ENCODE data around the gene FSTL4. TPM values are rescaled to one million over a fixed set of nuclear protein-coding genes. Genes with fewer than 3 reads are reported as not detected.

The FSTL4 gene
- total RNA-seq, 4 donors from 2014 or later, result 0.22 to 0.47 (median 0.27) TPM; not detected in 1

DNA sequence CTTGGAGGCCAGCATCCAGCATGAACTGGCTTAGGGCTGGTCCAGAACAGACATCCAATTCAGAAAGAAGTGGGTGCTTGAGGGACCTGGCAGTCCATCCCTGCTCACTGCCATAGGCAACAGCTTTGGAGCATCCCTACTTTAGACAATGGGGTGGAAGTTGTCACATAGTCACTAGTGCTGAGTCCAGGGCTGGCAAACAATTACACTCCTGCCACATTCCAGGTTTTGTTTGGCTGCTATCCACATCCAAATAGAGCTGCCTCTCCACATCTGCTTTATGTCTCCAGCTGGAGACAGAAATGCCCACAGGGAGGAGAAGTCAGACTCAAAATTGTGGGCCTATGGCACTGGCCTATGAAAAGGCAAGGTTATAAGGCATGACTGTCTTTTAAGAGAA, 7.0 kb downstream of the FSTL4 start:
- peaks cover 38% of the 10 kb centered on the region for H3K27me3 ChIP-seq
- no peaks in the 10 kb centered on the region for H3K36me3 ChIP-seq
- H3K27ac ChIP-seq, result no peak overlapping the region
- no peaks in the 10 kb centered on the region for H3K9me3 ChIP-seq
- TF ChIP-seq, protein P1, sequence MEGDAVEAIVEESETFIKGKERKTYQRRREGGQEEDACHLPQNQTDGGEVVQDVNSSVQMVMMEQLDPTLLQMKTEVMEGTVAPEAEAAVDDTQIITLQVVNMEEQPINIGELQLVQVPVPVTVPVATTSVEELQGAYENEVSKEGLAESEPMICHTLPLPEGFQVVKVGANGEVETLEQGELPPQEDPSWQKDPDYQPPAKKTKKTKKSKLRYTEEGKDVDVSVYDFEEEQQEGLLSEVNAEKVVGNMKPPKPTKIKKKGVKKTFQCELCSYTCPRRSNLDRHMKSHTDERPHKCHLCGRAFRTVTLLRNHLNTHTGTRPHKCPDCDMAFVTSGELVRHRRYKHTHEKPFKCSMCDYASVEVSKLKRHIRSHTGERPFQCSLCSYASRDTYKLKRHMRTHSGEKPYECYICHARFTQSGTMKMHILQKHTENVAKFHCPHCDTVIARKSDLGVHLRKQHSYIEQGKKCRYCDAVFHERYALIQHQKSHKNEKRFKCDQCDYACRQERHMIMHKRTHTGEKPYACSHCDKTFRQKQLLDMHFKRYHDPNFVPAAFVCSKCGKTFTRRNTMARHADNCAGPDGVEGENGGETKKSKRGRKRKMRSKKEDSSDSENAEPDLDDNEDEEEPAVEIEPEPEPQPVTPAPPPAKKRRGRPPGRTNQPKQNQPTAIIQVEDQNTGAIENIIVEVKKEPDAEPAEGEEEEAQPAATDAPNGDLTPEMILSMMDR (IDR thresholded peaks at IDR 0.05), result no peak
- TF ChIP-seq POLR2AphosphoS5 (IDR thresholded peaks at IDR 0.05) (no peak), EP300 (IDR thresholded peaks at IDR 0.05) (no peak), POLR2A (IDR thresholded peaks at IDR 0.05) (no peak)
- no peak for ATAC-seq
- no peak overlapping the region for H3K4me3 ChIP-seq
- H3K4me1 ChIP-seq, result no peaks in the 10 kb centered on the region

DNA sequence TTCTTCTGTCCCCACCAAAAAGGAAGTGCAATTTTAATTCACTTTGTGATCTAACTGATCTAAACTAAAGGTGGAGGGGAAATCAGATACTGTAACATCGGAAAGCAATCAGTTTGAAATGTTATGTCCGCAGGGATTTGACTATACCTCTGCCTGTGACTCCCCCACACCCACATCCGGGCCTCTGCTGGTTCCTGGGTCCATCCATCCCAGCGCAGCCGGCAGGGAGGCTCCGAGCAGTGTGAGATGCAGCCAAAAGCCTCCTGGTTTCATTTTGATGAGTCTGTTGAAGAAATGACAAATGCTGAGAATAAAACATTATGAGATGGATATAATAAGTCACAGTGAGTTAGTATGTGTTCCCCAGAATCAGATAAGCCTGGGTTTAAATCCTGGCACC, 8.6 kb downstream of the FSTL4 start:
- no peak for ATAC-seq
- TF ChIP-seq POLR2AphosphoS5 (IDR thresholded peaks at IDR 0.05) (no peak), EP300 (IDR thresholded peaks at IDR 0.05) (no peak), POLR2A (IDR thresholded peaks at IDR 0.05) (no peak)
- TF ChIP-seq, protein P1 (IDR thresholded peaks at IDR 0.05), result no peak

DNA sequence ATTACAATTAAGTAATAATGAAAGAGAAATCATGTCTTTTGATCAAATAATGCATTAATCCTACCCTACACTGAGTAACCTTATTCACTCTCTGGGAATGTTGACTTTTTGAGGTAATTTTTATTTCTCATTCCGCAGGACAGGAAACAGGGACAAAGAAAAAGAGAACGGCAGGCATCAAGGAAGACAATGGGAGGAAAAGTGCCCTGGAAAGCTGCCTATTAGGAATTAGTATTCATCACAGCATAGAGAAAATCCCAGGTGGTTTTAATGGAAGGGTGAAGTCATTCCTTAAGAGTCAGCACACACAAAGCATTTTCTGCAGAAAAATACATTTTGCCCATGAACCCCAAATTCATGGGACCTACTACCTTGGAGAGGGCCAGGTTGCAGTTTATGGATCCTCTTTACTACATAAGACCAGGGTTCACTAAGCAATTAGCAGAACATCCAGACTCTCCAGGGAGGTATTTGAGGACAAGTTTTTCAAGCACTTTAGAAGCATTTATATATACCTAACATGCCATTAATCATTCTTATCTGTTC, 9.4 kb downstream of the FSTL4 start:
- ATAC-seq, result no peak
- WGBS, 2 donors (ENCODE audit: low coverage in 1 of 2), result 17% methylated on average over 2 of the region's 2 CpGs; no CpG with 5 or more reads in 1 of the 2 donors
- no peak overlapping the region for H3K4me3 ChIP-seq
- TF ChIP-seq POLR2A (IDR thresholded peaks at IDR 0.05), result no peak
- H3K27me3 ChIP-seq, result peaks cover 14% of the 10 kb centered on the region
- H3K27ac ChIP-seq, result no peak overlapping the region
- no peaks in the 10 kb centered on the region for H3K9me3 ChIP-seq
- H3K36me3 ChIP-seq, result no peaks in the 10 kb centered on the region
- H3K4me1 ChIP-seq, result no peaks in the 10 kb centered on the region

More for the DNA sequence above, 8.6 kb downstream of the FSTL4 start:
- Histone ChIP-seq H3K4me3 (no peak overlapping the region), H3K4me1 (no peaks in the 10 kb centered on the region), H3K27ac (no peak overlapping the region), H3K36me3 (no peaks in the 10 kb centered on the region), H3K9me3 (no peaks in the 10 kb centered on the region), H3K27me3 (peaks cover 22% of the 10 kb centered on the region)
- 67 to 73% methylated on average over 5 to 6 of the region's 6 CpGs for WGBS, 2 donors (ENCODE audit: low coverage in 1 of 2)

DNA sequence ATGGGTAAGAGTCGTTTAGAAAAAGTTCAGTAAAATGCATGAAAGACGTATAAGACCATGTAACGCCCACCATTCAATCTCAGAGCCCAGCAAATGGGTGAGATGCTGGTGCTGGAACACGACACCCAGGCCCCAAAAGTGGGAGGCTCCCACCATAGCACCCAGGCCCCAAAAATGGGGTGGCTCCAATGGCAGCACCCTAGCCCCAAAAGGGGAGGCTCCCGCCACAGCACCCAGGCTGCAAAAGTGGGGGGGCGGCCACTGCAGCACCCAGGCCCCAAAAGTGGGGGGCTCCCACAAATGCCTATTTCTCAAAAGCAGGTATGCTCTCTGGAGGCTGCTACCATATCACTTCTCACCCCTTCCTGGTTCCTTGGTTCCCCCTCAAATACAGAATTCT, 12.7 kb downstream of the FSTL4 start:
- ATAC-seq, result no peak
- TF ChIP-seq POLR2AphosphoS5 (IDR thresholded peaks at IDR 0.05), result no peak
- no peak for TF ChIP-seq POLR2A (IDR thresholded peaks at IDR 0.05)
- TF ChIP-seq, protein P1 (IDR thresholded peaks at IDR 0.05), result no peak
- TF ChIP-seq EP300 (IDR thresholded peaks at IDR 0.05), result no peak
- 74 to 83% methylated on average over 4 to 6 of the region's 6 CpGs for WGBS, 2 donors (ENCODE audit: low coverage in 1 of 2)
- Histone ChIP-seq H3K4me3 (no peak overlapping the region), H3K9me3 (no peaks in the 10 kb centered on the region), H3K27me3 (no peaks in the 10 kb centered on the region), H3K36me3 (no peaks in the 10 kb centered on the region), H3K4me1 (no peaks in the 10 kb centered on the region), H3K27ac (no peak overlapping the region)

DNA sequence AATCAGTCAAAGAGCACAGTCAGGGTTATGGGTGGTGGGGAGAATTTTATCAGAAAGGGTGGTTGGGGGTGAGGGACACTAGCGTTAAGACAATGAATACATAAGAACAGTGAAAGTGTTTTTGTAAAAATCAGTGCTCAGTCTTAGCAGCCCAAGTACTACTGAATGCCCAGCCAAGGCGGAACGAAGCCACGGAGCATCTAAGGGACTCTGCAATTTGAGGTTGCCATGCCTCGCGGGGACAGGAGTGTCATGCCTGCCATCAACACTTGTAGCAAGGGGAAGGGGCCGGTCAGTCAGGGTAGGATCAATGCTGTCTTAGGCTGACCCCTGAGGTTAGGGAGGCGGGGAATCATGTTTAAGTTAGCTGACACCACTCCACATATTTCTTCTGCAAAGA, 13.3 kb downstream of the FSTL4 start:
- ATAC-seq, result no peak
- Histone ChIP-seq H3K4me1 (no peaks in the 10 kb centered on the region), H3K36me3 (no peaks in the 10 kb centered on the region), H3K4me3 (no peak overlapping the region), H3K27me3 (no peaks in the 10 kb centered on the region), H3K9me3 (no peaks in the 10 kb centered on the region), H3K27ac (no peak overlapping the region)
- 85 to 100% methylated on average over 1 to 8 of the region's 8 CpGs for WGBS, 2 donors (ENCODE audit: low coverage in 1 of 2)
- TF ChIP-seq, protein P1 (IDR thresholded peaks at IDR 0.05), result no peak
- TF ChIP-seq POLR2AphosphoS5 (IDR thresholded peaks at IDR 0.05) (no peak), POLR2A (IDR thresholded peaks at IDR 0.05) (no peak), EP300 (IDR thresholded peaks at IDR 0.05) (no peak)
